ENCODE data around the gene PLXNA4.
A peak's percentile ranks its signal among the peaks of the same experiment; 100 is the strongest.

Gene PLXNA4

GRCh38 chr7:132533916-132534315 is 42.4 kb downstream of the PLXNA4 start:
- no peak for DNase-seq

GRCh38 chr7:132532281-132532680 is 44.0 kb downstream of the PLXNA4 start:
- DNase-seq: no peak

- DNase-seq: no peak
These were observed 44.7 kb downstream of the PLXNA4 start for GRCh38 chr7:132531562-132531961.

- DNase-seq: no peak
These were observed 47.6 kb downstream of the PLXNA4 start for GRCh38 chr7:132528695-132529094.

GRCh38 chr7:132527467-132528410 is 48.5 kb downstream of the PLXNA4 start:
- DNase-seq: no peak

- no peak for DNase-seq
These were observed 50.0 kb downstream of the PLXNA4 start for GRCh38 chr7:132526111-132526740.

GRCh38 chr7:132521423-132521822 is 54.8 kb downstream of the PLXNA4 start:
- no peak for DNase-seq

- no peak for DNase-seq
These were observed 55.5 kb downstream of the PLXNA4 start for GRCh38 chr7:132520591-132521280.

- peak; percentile 13 for DNase-seq
These were observed 56.3 kb downstream of the PLXNA4 start for GRCh38 chr7:132519936-132520335.

GRCh38 chr7:132518839-132519173 is 57.5 kb downstream of the PLXNA4 start:
- DNase-seq: no peak

- no peak for DNase-seq
These were observed 58.0 kb downstream of the PLXNA4 start for GRCh38 chr7:132518102-132518838.

GRCh38 chr7:132516042-132516840 is 60.0 kb downstream of the PLXNA4 start:
- DNase-seq: peak; percentile 80

- no peak for DNase-seq
These were observed 61.1 kb downstream of the PLXNA4 start for GRCh38 chr7:132515181-132515580.

GRCh38 chr7:132514430-132514829 is 61.8 kb downstream of the PLXNA4 start:
- DNase-seq: no peak

- DNase-seq: no peak
These were observed 64.3 kb downstream of the PLXNA4 start for GRCh38 chr7:132511921-132512320.

GRCh38 chr7:132511387-132511786 is 64.9 kb downstream of the PLXNA4 start:
- no peak for DNase-seq

GRCh38 chr7:132509643-132510042 is 66.6 kb downstream of the PLXNA4 start:
- DNase-seq: no peak

- DNase-seq: no peak
These were observed 67.4 kb downstream of the PLXNA4 start for GRCh38 chr7:132508724-132509353.

- DNase-seq: no peak
These were observed 71.4 kb downstream of the PLXNA4 start for GRCh38 chr7:132504852-132505251.

- DNase-seq: no peak
These were observed 72.2 kb downstream of the PLXNA4 start for GRCh38 chr7:132504071-132504470.

- DNase-seq: no peak
These were observed 72.9 kb downstream of the PLXNA4 start for GRCh38 chr7:132503415-132503814.

GRCh38 chr7:132501956-132502355 is 74.3 kb downstream of the PLXNA4 start:
- no peak for DNase-seq
